H9 (cell line): Measurements from ENCODE around the gene SLC16A13. TPM values are rescaled to one million over a fixed set of nuclear protein-coding genes. Genes with fewer than 3 reads are reported as not detected.

Experiments
- DNase-seq: peaks from one replicate; pipeline ENCODE4 v3.0.0-alpha.2; 2017
- H2AFZ ChIP-seq: one replicate; pipeline ENCODE4 v1.6.1; 2013; ENCODE audit warnings: mild to moderate bottlenecking, low read length, control low read depth, moderate library complexity
- H2AK5ac ChIP-seq: 2 replicates; pipeline ENCODE4 v1.6.1; 2013; ENCODE audit warnings: low read length, control low read depth, mixed read lengths; ENCODE audit not compliant: insufficient read length
- H2BK120ac ChIP-seq: one replicate; pipeline ENCODE4 v1.6.1; 2013; ENCODE audit warnings: low read depth, mild to moderate bottlenecking, low read length, control low read depth, inconsistent platforms; ENCODE audit not compliant: poor library complexity, severe bottlenecking
- H2BK12ac ChIP-seq: 2 replicates; pipeline ENCODE4 v1.6.1; 2013; ENCODE audit warnings: low read length, control low read depth, mixed read lengths, low read depth; ENCODE audit not compliant: insufficient read length
- H2BK15ac ChIP-seq: 2 replicates; pipeline ENCODE4 v1.6.1; 2013; ENCODE audit warnings: low read depth, low read length, control low read depth
- H2BK20ac ChIP-seq: one replicate; pipeline ENCODE4 v1.6.1; 2013; ENCODE audit warnings: low read depth, mild to moderate bottlenecking, low read length, control low read depth, inconsistent platforms; ENCODE audit not compliant: poor library complexity, severe bottlenecking
- H2BK5ac ChIP-seq: 2 replicates; pipeline ENCODE4 v1.6.1; 2013; ENCODE audit warnings: low read length, control low read depth, mixed read lengths; ENCODE audit not compliant: insufficient read length
- H3K14ac ChIP-seq: 2 replicates; pipeline ENCODE4 v1.6.1; 2013; ENCODE audit warnings: low read length, control low read depth; ENCODE audit not compliant: insufficient read depth
- H3K18ac ChIP-seq: 2 replicates; pipeline ENCODE4 v1.6.1; 2013; ENCODE audit warnings: low read depth, mild to moderate bottlenecking, mixed read lengths, low read length, control low read depth; ENCODE audit not compliant: insufficient read length
- H3K23ac ChIP-seq: 2 replicates; pipeline ENCODE4 v1.6.1; 2013; ENCODE audit warnings: low read length, control low read depth, mixed read lengths, low read depth; ENCODE audit not compliant: insufficient read length
- H3K23me2 ChIP-seq: 2 replicates; pipeline ENCODE4 v1.6.1; 2013; ENCODE audit warnings: low read depth, mild to moderate bottlenecking, mixed read lengths, low read length, control low read depth; ENCODE audit not compliant: insufficient read length, poor library complexity, severe bottlenecking
- H3K27ac ChIP-seq: 2 replicates; pipeline ENCODE4 v1.5.1; 2013; ENCODE audit warnings: low read length, control low read depth, mixed read lengths, low read depth; ENCODE audit not compliant: insufficient read length
- H3K27me3 ChIP-seq: 2 replicates; pipeline ENCODE4 v1.6.1; 2013; ENCODE audit warnings: low read length, control low read depth, inconsistent platforms; ENCODE audit not compliant: insufficient read depth
- H3K4ac ChIP-seq: 2 replicates; pipeline ENCODE4 v1.6.1; 2013; ENCODE audit warnings: low read depth, mild to moderate bottlenecking, control low read depth, inconsistent platforms, low read length, moderate library complexity
- H3K4me1 ChIP-seq: 2 replicates; pipeline ENCODE4 v1.6.1; 2013; ENCODE audit warnings: low read length, control low read depth, inconsistent platforms; ENCODE audit not compliant: insufficient read depth
- H3K4me2 ChIP-seq: 2 replicates; pipeline ENCODE4 v1.6.1; 2013; ENCODE audit warnings: low read length, control low read depth, mixed read lengths; ENCODE audit not compliant: insufficient read length, insufficient read depth
- H3K56ac ChIP-seq: 2 replicates; pipeline ENCODE4 v1.6.1; 2013; ENCODE audit warnings: low read depth, mild to moderate bottlenecking, mixed read lengths, low read length, control low read depth; ENCODE audit not compliant: insufficient read length
- H3K79me1 ChIP-seq: 2 replicates; pipeline ENCODE4 v1.6.1; 2013; ENCODE audit warnings: low read depth, mild to moderate bottlenecking, moderate library complexity, low read length, control low read depth, inconsistent platforms; ENCODE audit not compliant: insufficient read depth, poor library complexity, severe bottlenecking
- H3K79me2 ChIP-seq: 2 replicates; pipeline ENCODE4 v1.6.1; 2013; ENCODE audit warnings: low read length, control low read depth, inconsistent platforms; ENCODE audit not compliant: insufficient read depth
- H3K9ac ChIP-seq: 2 replicates; pipeline ENCODE4 v1.6.1; 2013; ENCODE audit warnings: low read length, control low read depth, mixed read lengths; ENCODE audit not compliant: insufficient read length; ENCODE audit errors: extremely low read depth
- H3K9me3 ChIP-seq: one replicate; pipeline ENCODE4 v1.6.1; 2013; ENCODE audit warnings: low read depth, low read length, inconsistent platforms; ENCODE audit not compliant: control insufficient read depth
- H3T11ph ChIP-seq: one replicate; pipeline ENCODE4 v1.6.1; 2013; ENCODE audit warnings: mild to moderate bottlenecking, low read length, control low read depth, inconsistent platforms
- H4K20me1 ChIP-seq: one replicate; pipeline ENCODE4 v1.6.1; 2013; ENCODE audit not compliant: control insufficient read depth, insufficient read length, insufficient read depth
- H4K5ac ChIP-seq: 2 replicates; pipeline ENCODE4 v1.6.1; 2013; ENCODE audit warnings: low read depth, mild to moderate bottlenecking, mixed read lengths, low read length, control low read depth; ENCODE audit not compliant: insufficient read length
- H4K8ac ChIP-seq: replicated peaks from 2 replicates; pipeline ENCODE4 v1.6.1; 2013; ENCODE audit warnings: low read length, control low read depth, mixed read lengths, low read depth; ENCODE audit not compliant: insufficient read length
- H4K91ac ChIP-seq: 2 replicates; pipeline ENCODE4 v1.6.1; 2013; ENCODE audit warnings: low read depth, mild to moderate bottlenecking, moderate library complexity, mixed read lengths, low read length, control low read depth; ENCODE audit not compliant: insufficient read length
- H3K27ac Mint-ChIP-seq, 3 experiments: 2 replicates in 2 of 3; 3 replicates in 1 of 3; pipeline ENCODE4 v1.8.0; 2020 to 2021; ENCODE audit warnings: mixed read lengths in 3 of 3, mild to moderate bottlenecking in 1 of 3, moderate library complexity in 1 of 3
- H3K27me3 Mint-ChIP-seq: 2 replicates; pipeline ENCODE4 v1.8.0; 2021; ENCODE audit warnings: low read depth, mild to moderate bottlenecking, moderate library complexity, mixed read lengths
- H3K36me3 Mint-ChIP-seq, 3 experiments: 2 replicates in 2 of 3; 3 replicates in 1 of 3; pipeline ENCODE4 v1.8.0; 2020 to 2021; ENCODE audit warnings: low read depth in 3 of 3, mixed read lengths in 3 of 3; ENCODE audit not compliant: insufficient read depth in 1 of 3
- H3K4me1 Mint-ChIP-seq, 2 experiments: 2 replicates each; pipeline ENCODE4 v1.8.0; 2020; ENCODE audit warnings: mixed read lengths in 2 of 2
- H3K4me3 Mint-ChIP-seq, 2 experiments: 2 replicates in 1 of 2; 3 replicates in 1 of 2; pipeline ENCODE4 v1.8.0; 2020 to 2021; ENCODE audit warnings: mild to moderate bottlenecking in 2 of 2, mixed read lengths in 2 of 2, moderate library complexity in 1 of 2
- H3K9me3 Mint-ChIP-seq, 2 experiments: 2 replicates in 1 of 2; 3 replicates in 1 of 2; pipeline ENCODE4 v1.8.0; 2020; ENCODE audit warnings: mild to moderate bottlenecking in 2 of 2, mixed read lengths in 2 of 2, moderate library complexity in 1 of 2
- WGBS: extraction: QIAGEN DNeasy Blood & Tissue Kit; methylation state at CpG from one replicate; pipeline ENCODE4 v1.1.7; 2013; ENCODE audit warnings: missing lambda C conversion rate, low lambda C conversion rate, mixed read lengths; ENCODE audit not compliant: insufficient read length; ENCODE audit errors: extremely low coverage; 5-methylcytosine and 5-hydroxymethylcytosine counted together
- total RNA-seq: library from RNA; stranded (reverse); gene quantifications from 2 replicates; pipeline ENCODE4 v1.2.1, GENCODE V29; 2021
- TF ChIP-seq, protein P1 (sequence below): fragments of 200-600 bp; sonication (generic); conservative IDR thresholded peaks from 3 replicates; pipeline ENCODE4 v1.8.0; 2021; ENCODE audit warnings: antibody characterized with exemption, mild to moderate bottlenecking

Gene SLC16A13
- total RNA-seq, 1 experiment from 2014 or later: 6.1 TPM

DNA sequence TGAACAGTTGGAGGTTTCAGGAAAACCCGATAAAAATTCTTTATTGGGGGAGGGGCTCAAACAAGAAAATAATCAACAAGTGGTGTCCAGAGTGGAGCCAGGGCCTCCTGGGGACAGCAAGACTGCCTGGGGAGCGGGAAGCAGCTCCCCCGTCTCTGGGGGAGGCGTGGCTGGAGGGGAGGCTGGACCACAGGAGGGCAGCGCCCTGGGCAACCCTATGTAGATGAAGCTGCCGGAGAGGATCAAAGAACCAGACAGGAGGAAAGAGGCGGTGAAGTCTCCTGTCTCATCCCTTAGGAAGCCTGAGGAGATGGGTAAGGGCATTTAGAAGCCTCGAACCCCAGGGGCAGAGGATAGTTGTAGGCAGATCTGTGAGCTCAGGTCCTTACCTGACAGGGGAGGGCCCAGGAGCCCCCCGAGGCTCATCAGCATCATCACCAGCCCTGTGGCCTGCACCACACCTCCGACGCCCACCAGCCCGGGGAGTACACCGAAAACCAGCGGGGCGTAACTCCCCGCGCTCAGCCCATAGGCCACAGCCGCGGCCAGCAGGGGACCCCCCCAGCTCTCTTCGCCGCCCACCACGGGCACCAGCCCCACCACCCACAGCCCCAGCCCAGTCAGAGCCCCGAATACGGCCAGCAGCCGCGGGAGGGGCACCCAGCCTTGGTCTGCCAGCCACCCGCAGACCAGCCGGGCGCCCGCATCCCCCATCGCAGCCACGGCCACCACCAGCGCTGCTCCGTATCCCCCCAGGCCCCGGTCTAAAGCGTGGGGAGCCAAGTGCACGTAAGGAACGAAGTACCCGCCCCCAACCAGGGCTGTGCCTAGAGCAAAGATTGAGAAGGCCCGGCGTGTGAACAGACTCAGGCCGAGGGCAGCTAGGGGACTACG, 6.0 kb downstream of the SLC16A13 start:
- H4K8ac ChIP-seq: no peak overlapping the region
- H3K9me3 Mint-ChIP-seq: no peaks in the 10 kb centered on the region
- H4K5ac ChIP-seq: no peak overlapping the region
- peak; percentile 76 for DNase-seq
- H2BK120ac ChIP-seq: no peak overlapping the region
- no peak overlapping the region for H3K23ac ChIP-seq
- no peak overlapping the region for H3K4ac ChIP-seq
- no peak overlapping the region for H2AFZ ChIP-seq
- no peak overlapping the region for H3K56ac ChIP-seq
- H2BK12ac ChIP-seq: no peak overlapping the region
- H4K20me1 ChIP-seq: no peaks in the 10 kb centered on the region
- WGBS: no CpG with 5 or more reads among the region's 43 CpGs
- no peaks in the 10 kb centered on the region for H3K79me1 ChIP-seq
- TF ChIP-seq, protein P1, sequence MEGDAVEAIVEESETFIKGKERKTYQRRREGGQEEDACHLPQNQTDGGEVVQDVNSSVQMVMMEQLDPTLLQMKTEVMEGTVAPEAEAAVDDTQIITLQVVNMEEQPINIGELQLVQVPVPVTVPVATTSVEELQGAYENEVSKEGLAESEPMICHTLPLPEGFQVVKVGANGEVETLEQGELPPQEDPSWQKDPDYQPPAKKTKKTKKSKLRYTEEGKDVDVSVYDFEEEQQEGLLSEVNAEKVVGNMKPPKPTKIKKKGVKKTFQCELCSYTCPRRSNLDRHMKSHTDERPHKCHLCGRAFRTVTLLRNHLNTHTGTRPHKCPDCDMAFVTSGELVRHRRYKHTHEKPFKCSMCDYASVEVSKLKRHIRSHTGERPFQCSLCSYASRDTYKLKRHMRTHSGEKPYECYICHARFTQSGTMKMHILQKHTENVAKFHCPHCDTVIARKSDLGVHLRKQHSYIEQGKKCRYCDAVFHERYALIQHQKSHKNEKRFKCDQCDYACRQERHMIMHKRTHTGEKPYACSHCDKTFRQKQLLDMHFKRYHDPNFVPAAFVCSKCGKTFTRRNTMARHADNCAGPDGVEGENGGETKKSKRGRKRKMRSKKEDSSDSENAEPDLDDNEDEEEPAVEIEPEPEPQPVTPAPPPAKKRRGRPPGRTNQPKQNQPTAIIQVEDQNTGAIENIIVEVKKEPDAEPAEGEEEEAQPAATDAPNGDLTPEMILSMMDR: no peak
- no peak overlapping the region for H3K27ac ChIP-seq
- no peak overlapping the region for H2BK5ac ChIP-seq
- H3K27me3 Mint-ChIP-seq: peaks cover 84% of the 10 kb centered on the region
- H2BK15ac ChIP-seq: no peak overlapping the region
- peak overlapping the region; percentile 56 to 81 for H3K4me3 Mint-ChIP-seq
- no peak overlapping the region for H3K27ac Mint-ChIP-seq
- H3K14ac ChIP-seq: no peak overlapping the region; the same call in 1 of the 2 replicates
- no peaks in the 10 kb centered on the region for H3K79me2 ChIP-seq
- H2AK5ac ChIP-seq: no peak overlapping the region
- no peak overlapping the region for H3T11ph ChIP-seq
- peaks cover 33% of the 10 kb centered on the region for H3K23me2 ChIP-seq
- H3K4me1 Mint-ChIP-seq: peaks cover 25 to 37% of the 10 kb centered on the region in 2 experiments
- no peaks in the 10 kb centered on the region; a peak in 1 of 7 replicates for H3K36me3 Mint-ChIP-seq
- no peaks in the 10 kb centered on the region for H3K9me3 ChIP-seq
- no peak overlapping the region for H4K91ac ChIP-seq
- no peak overlapping the region for H3K18ac ChIP-seq
- no peaks in the 10 kb centered on the region for H3K4me1 ChIP-seq
- peaks cover 6% of the 10 kb centered on the region for H3K27me3 ChIP-seq
- peak overlapping the region; percentile 77 for H3K4me2 ChIP-seq
- no peak overlapping the region for H2BK20ac ChIP-seq
- H3K9ac ChIP-seq: no peak overlapping the region
